Mesothelial cell of epicardium (in vitro differentiated cells): ENCODE results near the gene MEA1. TPM values are rescaled to one million over a fixed set of nuclear protein-coding genes. Genes with fewer than 3 reads are reported as not detected.
A peak's percentile ranks its signal among the peaks of the same experiment; 100 is the strongest.

Experiments
- DNase-seq, 2 experiments: peaks; one replicate each; pipeline ENCODE4 v3.0.0; 2021; ENCODE audit warnings: low spot score in 2 of 2; ENCODE audit not compliant: unreplicated experiment in 2 of 2
- H3K27ac Mint-ChIP-seq: 2 replicates; pipeline ENCODE4 v1.8.0; 2021; ENCODE audit warnings: mixed read lengths
- H3K27me3 Mint-ChIP-seq: 2 replicates; pipeline ENCODE4 v1.8.0; 2021; ENCODE audit warnings: low read depth, mixed read lengths
- H3K36me3 Mint-ChIP-seq: 2 replicates; pipeline ENCODE4 v1.8.0; 2021; ENCODE audit warnings: mixed read lengths
- H3K4me1 Mint-ChIP-seq: 2 replicates; pipeline ENCODE4 v1.8.0; 2021; ENCODE audit warnings: mixed read lengths
- H3K4me3 Mint-ChIP-seq: 2 replicates; pipeline ENCODE4 v1.8.0; 2021; ENCODE audit warnings: mild to moderate bottlenecking, moderate library complexity, mixed read lengths
- H3K9me3 Mint-ChIP-seq: 2 replicates; pipeline ENCODE4 v1.8.0; 2021; ENCODE audit warnings: mixed read lengths
- CTCF ChIP-seq: fragments of 200-600 bp; sonication (generic); IDR thresholded peaks from one replicate; pipeline ENCODE4 v1.5.0; 2021; ENCODE audit warnings: antibody characterized with exemption; ENCODE audit not compliant: unreplicated experiment
- total RNA-seq: library from RNA; stranded (reverse); gene quantifications from 3 replicates; pipeline ENCODE4 v1.2.1, GENCODE V29; 2021

The MEA1 gene
- total RNA-seq, 1 donor from 2014 or later: 60.1 TPM

DNA sequence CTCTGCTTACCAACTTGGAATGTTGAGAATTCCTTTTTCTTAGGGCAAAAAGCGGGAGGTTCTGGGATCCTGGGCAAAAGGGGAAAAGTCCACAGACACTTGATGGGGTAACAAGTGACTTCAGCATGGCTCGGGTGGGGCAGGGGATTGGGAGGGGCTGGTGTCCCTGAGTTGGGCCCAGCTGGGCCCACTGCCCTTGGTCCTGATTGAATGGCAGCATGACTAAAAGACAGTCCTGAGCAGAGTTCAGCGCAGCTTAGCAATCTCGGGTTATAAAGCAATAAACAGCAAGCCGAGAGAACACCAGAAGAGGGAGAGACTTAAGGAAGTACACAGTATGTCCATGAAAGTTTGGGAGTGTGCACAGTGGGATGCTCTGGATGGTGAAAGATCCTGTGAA, 23.8 kb downstream of the MEA1 start:
- Mint-ChIP-seq H3K27ac (no peak overlapping the region), H3K4me3 (no peak overlapping the region), H3K27me3 (no peaks in the 10 kb centered on the region), H3K36me3 (peaks cover 20% of the 10 kb centered on the region), H3K4me1 (peaks cover 21% of the 10 kb centered on the region), H3K9me3 (no peaks in the 10 kb centered on the region)
- no peak for DNase-seq
- no peak for TF ChIP-seq CTCF

- no peak for DNase-seq
- no peaks in the 10 kb centered on the region for H3K27me3 Mint-ChIP-seq
- peaks cover 19% of the 10 kb centered on the region for H3K36me3 Mint-ChIP-seq
- no peak for TF ChIP-seq CTCF
- no peaks in the 10 kb centered on the region for H3K9me3 Mint-ChIP-seq
- H3K4me3 Mint-ChIP-seq: no peak overlapping the region
- H3K4me1 Mint-ChIP-seq: peaks cover 27% of the 10 kb centered on the region
- no peak overlapping the region for H3K27ac Mint-ChIP-seq
Measured at GRCh38 chr6:42988486-42989020, 25.2 kb downstream of the MEA1 start.

DNA sequence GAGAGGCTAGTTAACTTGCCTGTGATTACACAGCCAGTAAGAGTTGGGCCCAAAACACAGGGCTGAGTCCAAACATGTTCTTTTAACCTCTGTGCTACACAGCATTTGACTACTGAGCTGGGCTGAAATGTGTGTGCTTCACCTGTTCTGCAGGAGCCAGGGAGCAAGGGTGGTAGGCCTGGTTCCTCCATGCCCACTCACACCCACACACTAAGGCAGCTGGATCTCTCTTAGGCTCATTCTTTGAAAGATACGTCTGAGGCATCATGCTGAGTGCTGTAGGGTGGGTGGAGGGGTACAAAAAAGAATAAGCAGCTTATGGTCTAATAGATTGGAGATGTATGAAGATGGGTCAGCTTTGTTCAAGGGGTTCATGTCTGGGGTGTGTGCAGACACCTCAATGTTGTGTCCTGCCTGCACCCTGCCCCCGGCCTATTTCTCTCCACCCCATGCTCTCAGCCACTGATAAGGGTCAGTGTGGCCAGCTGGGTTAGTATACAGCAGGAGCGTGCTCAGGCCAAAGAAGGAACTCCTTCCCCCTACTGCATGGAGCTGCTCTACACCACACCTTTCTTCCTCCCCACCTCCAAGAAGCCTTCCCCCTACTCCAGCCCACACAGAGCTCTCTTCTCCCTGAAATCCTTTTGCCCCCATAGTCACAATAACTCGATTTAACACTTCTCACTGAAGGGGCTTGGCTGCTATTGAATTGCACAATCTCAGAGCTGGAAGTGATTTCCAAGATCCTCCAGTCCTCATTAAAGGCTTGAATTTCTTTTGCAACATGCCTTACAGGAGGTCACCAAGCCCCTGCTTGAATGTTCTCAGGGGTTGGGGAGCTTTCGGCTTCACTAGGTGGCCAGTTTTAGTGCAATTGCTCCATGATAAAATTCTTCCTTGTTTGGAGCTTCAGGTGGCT, 26.0 kb downstream of the MEA1 start:
- no peak for DNase-seq
- no peaks in the 10 kb centered on the region for H3K9me3 Mint-ChIP-seq
- H3K27ac Mint-ChIP-seq: no peak overlapping the region
- H3K4me1 Mint-ChIP-seq: peaks cover 27% of the 10 kb centered on the region
- peaks cover 16% of the 10 kb centered on the region for H3K36me3 Mint-ChIP-seq
- H3K27me3 Mint-ChIP-seq: no peaks in the 10 kb centered on the region
- H3K4me3 Mint-ChIP-seq: no peak overlapping the region
- TF ChIP-seq CTCF: no peak

- no peaks in the 10 kb centered on the region for H3K9me3 Mint-ChIP-seq
Measured at GRCh38 chr6:42984924-42985475, 28.7 kb downstream of the MEA1 start.

More at GRCh38 chr6:42984924-42985475, 28.7 kb downstream of the MEA1 start:
- peaks cover 7% of the 10 kb centered on the region for H3K36me3 Mint-ChIP-seq
- no peak for DNase-seq
- no peaks in the 10 kb centered on the region for H3K27me3 Mint-ChIP-seq
- H3K4me1 Mint-ChIP-seq: peaks cover 27% of the 10 kb centered on the region
- peak overlapping the region; percentile 84 for H3K4me3 Mint-ChIP-seq
- no peak for TF ChIP-seq CTCF
- peak overlapping the region; percentile 89 for H3K27ac Mint-ChIP-seq
